Measurements from ENCODE around the gene NGFR.

GRCh38 chr17:49491192-49491769 is 3.8 kb upstream of the NGFR start:
- TF ChIP-seq FOXP2 (optimal IDR thresholded peaks at IDR 0.05; ENCODE audit: control extremely low read depth, extremely low read length, insufficient read depth) (no peak), POLR2AphosphoS5 (IDR thresholded peaks at IDR 0.05; ENCODE audit: borderline replicate concordance, low read depth, low read length) (no peak), EZH2 (IDR thresholded peaks at IDR 0.05) (no peak)
